Dendritic cell treated with granulocyte-macrophage colony-stimulating factor and Interleukin-4, amounts not matched to agents 40 ng/mL and 50 ng/mL, for 4 days (primary cell): Measurements from ENCODE around the gene HEG1.

Source experiments
- H3K27ac Mint-ChIP-seq: one replicate; pipeline ENCODE4 v1.8.0; 2022; ENCODE audit warnings: mild to moderate bottlenecking, mixed read lengths
- H3K27me3 Mint-ChIP-seq: one replicate; pipeline ENCODE4 v1.8.0; 2022; ENCODE audit warnings: mild to moderate bottlenecking, mixed read lengths
- H3K36me3 Mint-ChIP-seq: one replicate; pipeline ENCODE4 v1.8.0; 2022; ENCODE audit warnings: low read depth, mixed read lengths
- H3K4me1 Mint-ChIP-seq: one replicate; pipeline ENCODE4 v1.8.0; 2022; ENCODE audit warnings: low read depth, mixed read lengths
- H3K4me3 Mint-ChIP-seq: one replicate; pipeline ENCODE4 v1.8.0; 2022; ENCODE audit warnings: mild to moderate bottlenecking, moderate library complexity, mixed read lengths
- H3K9me3 Mint-ChIP-seq: one replicate; pipeline ENCODE4 v1.8.0; 2022; ENCODE audit warnings: mixed read lengths
- intact Hi-C: fragments of 100-400 bp; cut with micrococcal nuclease; formaldehyde crosslinking; loops from one replicate; pipeline ENCODE4 v1.15.0; 2022

Gene HEG1

GRCh38 chr3:125050488-125051090, 5.2 kb downstream of the HEG1 start:
- peaks cover 27% of the 10 kb centered on the region for H3K27me3 Mint-ChIP-seq
- peaks cover 11% of the 10 kb centered on the region for H3K36me3 Mint-ChIP-seq
- H3K9me3 Mint-ChIP-seq: no peaks in the 10 kb centered on the region
- peaks cover 38% of the 10 kb centered on the region for H3K4me1 Mint-ChIP-seq
- intact Hi-C loops: no loop called here
- H3K4me3 Mint-ChIP-seq: no peak overlapping the region
- H3K27ac Mint-ChIP-seq: no peak overlapping the region

GRCh38 chr3:125048282-125048681, 7.5 kb downstream of the HEG1 start:
- H3K27ac Mint-ChIP-seq: no peak overlapping the region
- peaks cover 6% of the 10 kb centered on the region for H3K36me3 Mint-ChIP-seq
- H3K4me3 Mint-ChIP-seq: no peak overlapping the region
- peaks cover 13% of the 10 kb centered on the region for H3K27me3 Mint-ChIP-seq
- intact Hi-C loops: no loop called here
- no peaks in the 10 kb centered on the region for H3K9me3 Mint-ChIP-seq
- peaks cover 20% of the 10 kb centered on the region for H3K4me1 Mint-ChIP-seq

GRCh38 chr3:125045965-125046364, 9.8 kb downstream of the HEG1 start:
- intact Hi-C loops: no loop called here
- Mint-ChIP-seq H3K9me3 (no peaks in the 10 kb centered on the region), H3K27ac (no peak overlapping the region), H3K27me3 (no peaks in the 10 kb centered on the region), H3K4me1 (no peaks in the 10 kb centered on the region), H3K4me3 (no peak overlapping the region), H3K36me3 (peaks cover 6% of the 10 kb centered on the region)

GRCh38 chr3:125045194-125045593, 10.6 kb downstream of the HEG1 start:
- Mint-ChIP-seq H3K27me3 (peaks cover under 1% of the 10 kb centered on the region), H3K9me3 (no peaks in the 10 kb centered on the region), H3K36me3 (peaks cover 1% of the 10 kb centered on the region), H3K4me1 (no peaks in the 10 kb centered on the region), H3K4me3 (no peak overlapping the region), H3K27ac (no peak overlapping the region)
- intact Hi-C loops: no loop called here

GRCh38 chr3:125043599-125044151, 12.1 kb downstream of the HEG1 start:
- Mint-ChIP-seq H3K9me3 (no peaks in the 10 kb centered on the region), H3K27me3 (peaks cover 2% of the 10 kb centered on the region), H3K4me3 (no peak overlapping the region), H3K27ac (no peak overlapping the region), H3K36me3 (no peaks in the 10 kb centered on the region), H3K4me1 (no peaks in the 10 kb centered on the region)
- intact Hi-C loops: no loop called here

- no peaks in the 10 kb centered on the region for H3K4me1 Mint-ChIP-seq
- intact Hi-C loops: no loop called here
- peaks cover 2% of the 10 kb centered on the region for H3K27me3 Mint-ChIP-seq
- no peaks in the 10 kb centered on the region for H3K9me3 Mint-ChIP-seq
- H3K27ac Mint-ChIP-seq: no peak overlapping the region
- H3K36me3 Mint-ChIP-seq: no peaks in the 10 kb centered on the region
- H3K4me3 Mint-ChIP-seq: no peak overlapping the region
Measured at GRCh38 chr3:125042725-125043406, 12.9 kb downstream of the HEG1 start.

- Mint-ChIP-seq H3K27me3 (peaks cover 2% of the 10 kb centered on the region), H3K27ac (no peak overlapping the region), H3K9me3 (peaks cover 14% of the 10 kb centered on the region), H3K36me3 (peaks cover 6% of the 10 kb centered on the region), H3K4me3 (no peak overlapping the region), H3K4me1 (no peaks in the 10 kb centered on the region)
- intact Hi-C loops: no loop called here
Measured at GRCh38 chr3:125039131-125040100, 16.4 kb downstream of the HEG1 start.

- Mint-ChIP-seq H3K4me3 (no peak overlapping the region), H3K27ac (no peak overlapping the region), H3K4me1 (peaks cover 2% of the 10 kb centered on the region), H3K36me3 (peaks cover 6% of the 10 kb centered on the region), H3K27me3 (peaks cover 2% of the 10 kb centered on the region), H3K9me3 (peaks cover 16% of the 10 kb centered on the region)
- intact Hi-C loops: no loop called here
Measured at GRCh38 chr3:125037498-125038150, 18.2 kb downstream of the HEG1 start.

GRCh38 chr3:125035217-125035616, 20.6 kb downstream of the HEG1 start:
- no peak overlapping the region for H3K4me3 Mint-ChIP-seq
- intact Hi-C loops: no loop called here
- H3K27ac Mint-ChIP-seq: no peak overlapping the region
- H3K36me3 Mint-ChIP-seq: peaks cover 6% of the 10 kb centered on the region
- peaks cover 2% of the 10 kb centered on the region for H3K27me3 Mint-ChIP-seq
- H3K9me3 Mint-ChIP-seq: peaks cover 16% of the 10 kb centered on the region
- peaks cover 9% of the 10 kb centered on the region for H3K4me1 Mint-ChIP-seq

- no peaks in the 10 kb centered on the region for H3K27me3 Mint-ChIP-seq
- peaks cover 16% of the 10 kb centered on the region for H3K9me3 Mint-ChIP-seq
- no peak overlapping the region for H3K4me3 Mint-ChIP-seq
- H3K27ac Mint-ChIP-seq: no peak overlapping the region
- H3K4me1 Mint-ChIP-seq: peaks cover 9% of the 10 kb centered on the region
- intact Hi-C loops: no loop called here
- H3K36me3 Mint-ChIP-seq: peaks cover 14% of the 10 kb centered on the region
Measured at GRCh38 chr3:125033616-125034015, 22.2 kb downstream of the HEG1 start.

- H3K9me3 Mint-ChIP-seq: peaks cover 16% of the 10 kb centered on the region
- H3K4me1 Mint-ChIP-seq: peaks cover 9% of the 10 kb centered on the region
- no peaks in the 10 kb centered on the region for H3K27me3 Mint-ChIP-seq
- H3K36me3 Mint-ChIP-seq: peaks cover 19% of the 10 kb centered on the region
- intact Hi-C loops: no loop called here
- H3K27ac Mint-ChIP-seq: no peak overlapping the region
- no peak overlapping the region for H3K4me3 Mint-ChIP-seq
Measured at GRCh38 chr3:125033135-125033534, 22.7 kb downstream of the HEG1 start.

- peak overlapping the region; percentile 57 for H3K27ac Mint-ChIP-seq
- H3K4me3 Mint-ChIP-seq: no peak overlapping the region
- peaks cover 9% of the 10 kb centered on the region for H3K4me1 Mint-ChIP-seq
- intact Hi-C loops: no loop called here
- peaks cover 23% of the 10 kb centered on the region for H3K36me3 Mint-ChIP-seq
- peaks cover 16% of the 10 kb centered on the region for H3K9me3 Mint-ChIP-seq
- no peaks in the 10 kb centered on the region for H3K27me3 Mint-ChIP-seq
Measured at GRCh38 chr3:125032683-125033082, 23.1 kb downstream of the HEG1 start.

- Mint-ChIP-seq H3K27me3 (no peaks in the 10 kb centered on the region), H3K4me3 (no peak overlapping the region), H3K9me3 (peaks cover 16% of the 10 kb centered on the region), H3K4me1 (peaks cover 9% of the 10 kb centered on the region), H3K36me3 (peaks cover 28% of the 10 kb centered on the region), H3K27ac (peak overlapping the region; percentile 57)
- intact Hi-C loops: no loop called here
Measured at GRCh38 chr3:125032100-125032643, 23.6 kb downstream of the HEG1 start.
